DMS153 (cell line): ENCODE results near the gene NKX2-3.

Experiments
- DNase-seq: peaks from one replicate; lab custom pipeline; 2025; lab: John Stamatoyannopoulos, UW

Gene NKX2-3

GRCh38 chr10:99526861-99527504 lies 5.8 kb upstream of the NKX2-3 start:
- no peak for DNase-seq

DNA sequence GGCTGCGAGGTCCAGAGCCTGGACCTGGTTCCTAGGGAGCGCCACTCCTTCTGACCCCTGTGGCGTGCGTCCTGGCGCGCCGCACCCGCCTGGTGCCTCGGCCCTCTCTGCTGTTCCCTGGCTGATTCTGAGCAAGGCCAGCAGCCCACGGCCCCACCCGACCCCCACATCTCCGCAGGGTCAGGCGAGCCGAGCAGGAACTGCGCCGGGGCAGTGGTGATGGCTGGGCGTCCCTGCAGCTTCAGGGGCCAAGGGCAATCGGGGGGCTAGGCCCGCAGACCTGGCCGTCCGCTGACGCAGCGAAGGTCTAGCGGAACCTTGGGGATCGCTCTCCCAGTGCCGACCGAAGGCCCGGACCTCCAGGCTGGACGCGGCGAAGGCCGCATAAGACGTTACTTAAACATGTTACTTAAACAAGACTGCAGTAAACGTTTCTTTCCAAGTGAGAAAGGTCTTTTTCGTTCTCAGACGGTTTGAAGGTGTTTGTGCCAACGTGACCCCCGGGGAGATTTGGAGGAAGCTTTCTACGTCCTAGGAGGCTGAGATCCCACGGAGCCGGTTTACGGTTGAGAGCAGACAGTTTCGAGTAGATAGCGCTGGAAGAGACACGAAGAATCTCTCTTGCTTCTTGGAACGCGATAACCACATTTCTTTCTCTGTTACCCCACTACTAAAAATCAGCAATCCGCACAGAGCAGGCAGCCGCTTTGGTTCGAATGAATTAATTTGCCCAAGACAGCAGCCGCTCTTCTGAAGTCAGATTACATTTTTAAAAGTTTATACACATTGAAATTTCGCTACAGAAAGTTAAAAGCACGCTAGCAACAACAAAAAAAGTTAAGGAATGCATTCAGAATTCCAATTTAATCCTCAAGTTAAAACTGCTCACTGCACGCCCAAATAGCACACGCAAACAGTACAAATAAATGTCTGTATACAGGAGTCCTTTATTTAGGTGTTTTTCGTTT lies 4.9 kb upstream of the NKX2-3 start:
- DNase-seq: no peak

DNA sequence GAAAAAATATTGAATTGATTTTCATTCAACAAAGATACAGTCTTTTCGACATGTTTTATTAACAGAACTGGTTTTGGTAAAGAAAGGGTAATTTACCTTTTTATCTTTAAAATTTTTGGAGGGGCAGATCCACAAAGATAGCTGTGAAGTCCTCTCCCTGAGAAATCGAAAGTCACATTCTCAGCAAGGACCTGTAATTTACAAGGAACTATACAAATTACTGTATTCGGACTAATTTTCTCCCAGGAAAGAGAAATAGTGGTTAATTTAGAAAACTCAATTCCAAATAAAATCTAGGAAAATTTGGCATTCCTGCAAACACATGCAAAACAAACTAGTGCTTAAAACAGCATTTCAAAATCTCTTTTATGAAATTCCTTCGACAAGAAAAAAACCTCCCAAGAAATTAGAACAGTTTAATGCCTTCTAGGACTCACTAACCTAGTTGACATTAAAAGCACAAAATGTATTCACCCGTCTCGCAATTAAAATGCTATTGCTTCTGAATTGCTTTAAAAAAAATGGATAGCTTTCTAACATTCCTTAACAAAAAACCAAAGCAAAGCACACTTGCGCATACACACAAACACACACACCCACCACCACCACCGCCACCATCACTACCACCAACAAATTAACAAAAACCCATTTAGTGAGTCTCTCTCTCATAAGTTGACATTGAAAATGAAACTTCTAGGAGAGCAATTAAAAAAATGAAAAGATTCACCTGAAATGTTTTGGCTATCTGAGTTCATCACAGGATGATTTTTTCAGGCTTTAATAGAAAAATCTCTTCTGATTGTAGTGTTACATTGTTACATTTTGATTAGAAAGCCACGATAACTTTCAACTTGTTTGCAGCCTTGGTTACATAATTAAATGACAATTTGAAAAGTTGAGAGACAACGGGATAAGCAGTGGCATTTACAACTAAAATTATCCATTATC lies 4.0 kb upstream of the NKX2-3 start:
- no peak for DNase-seq

DNA sequence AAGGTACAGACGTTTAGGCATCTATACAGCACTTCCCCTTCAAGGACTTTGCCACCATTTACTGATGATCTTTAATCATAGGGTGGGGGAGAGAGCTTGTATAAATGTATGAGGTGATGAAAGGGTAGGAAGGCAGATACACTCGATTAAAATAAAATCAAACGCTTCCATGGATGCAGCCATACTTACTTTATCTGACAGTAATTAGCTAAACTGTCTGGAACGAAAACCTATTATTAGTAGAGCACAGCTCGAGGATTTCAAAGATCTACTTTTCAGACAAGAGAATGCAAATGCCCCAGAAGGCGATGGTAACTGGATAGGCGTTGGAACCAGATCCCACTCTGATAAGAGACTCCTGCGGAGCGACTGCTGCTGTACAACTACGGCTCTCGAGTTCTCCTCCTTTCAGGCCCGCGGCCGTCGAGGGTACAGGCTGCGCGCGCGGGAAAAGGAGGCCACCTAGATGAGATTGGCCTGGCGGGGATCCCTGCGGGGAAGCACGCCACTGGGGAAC lies 3.1 kb upstream of the NKX2-3 start:
- no peak for DNase-seq

DNA sequence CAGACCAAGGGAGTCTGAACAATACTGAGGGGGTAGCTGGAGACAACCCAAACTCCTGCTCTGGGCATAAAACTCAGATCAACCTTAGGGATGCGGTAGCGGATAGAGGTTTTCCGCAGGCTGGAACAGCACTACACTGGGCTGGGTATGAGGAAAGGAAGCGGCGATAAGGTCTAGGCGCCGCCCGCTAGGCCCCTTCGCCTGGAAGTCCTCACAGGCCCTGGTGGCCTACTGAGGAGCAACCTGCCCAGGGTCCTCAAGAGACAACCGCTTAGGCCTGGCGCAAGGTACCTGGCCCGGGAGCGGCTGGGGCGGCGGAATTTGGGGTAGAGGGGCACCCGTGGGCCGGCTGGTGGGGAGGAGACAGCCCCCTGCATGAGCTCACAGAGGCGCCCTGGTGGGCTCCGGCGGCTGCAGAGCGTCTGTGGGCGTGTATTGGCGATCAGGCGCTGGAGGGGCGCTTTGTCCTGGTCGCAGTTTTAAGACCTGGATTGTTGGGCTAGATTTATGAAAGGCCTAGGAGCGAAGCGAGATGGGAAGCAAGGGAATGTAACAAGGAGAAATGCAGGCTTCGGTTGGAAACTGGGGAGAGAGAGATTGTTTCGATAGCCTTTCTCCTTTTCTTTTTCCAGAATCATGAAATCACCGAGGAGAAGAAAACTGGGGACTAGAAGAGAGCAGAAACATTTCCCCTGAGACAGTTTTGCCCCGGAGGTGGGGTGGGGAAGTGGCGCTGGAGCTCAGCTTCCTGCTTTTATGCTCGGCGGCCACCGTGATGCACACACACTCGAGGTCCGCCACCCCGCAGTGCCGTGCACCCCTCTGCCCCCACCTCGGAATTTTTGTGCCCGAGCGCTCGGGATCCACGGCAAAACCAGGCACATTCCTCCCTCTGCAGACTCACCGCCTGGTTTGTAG lies 2.4 kb upstream of the NKX2-3 start:
- no peak for DNase-seq

- DNase-seq: no peak
These were observed 1.6 kb upstream of the NKX2-3 start for GRCh38 chr10:99531026-99531695.

DNA sequence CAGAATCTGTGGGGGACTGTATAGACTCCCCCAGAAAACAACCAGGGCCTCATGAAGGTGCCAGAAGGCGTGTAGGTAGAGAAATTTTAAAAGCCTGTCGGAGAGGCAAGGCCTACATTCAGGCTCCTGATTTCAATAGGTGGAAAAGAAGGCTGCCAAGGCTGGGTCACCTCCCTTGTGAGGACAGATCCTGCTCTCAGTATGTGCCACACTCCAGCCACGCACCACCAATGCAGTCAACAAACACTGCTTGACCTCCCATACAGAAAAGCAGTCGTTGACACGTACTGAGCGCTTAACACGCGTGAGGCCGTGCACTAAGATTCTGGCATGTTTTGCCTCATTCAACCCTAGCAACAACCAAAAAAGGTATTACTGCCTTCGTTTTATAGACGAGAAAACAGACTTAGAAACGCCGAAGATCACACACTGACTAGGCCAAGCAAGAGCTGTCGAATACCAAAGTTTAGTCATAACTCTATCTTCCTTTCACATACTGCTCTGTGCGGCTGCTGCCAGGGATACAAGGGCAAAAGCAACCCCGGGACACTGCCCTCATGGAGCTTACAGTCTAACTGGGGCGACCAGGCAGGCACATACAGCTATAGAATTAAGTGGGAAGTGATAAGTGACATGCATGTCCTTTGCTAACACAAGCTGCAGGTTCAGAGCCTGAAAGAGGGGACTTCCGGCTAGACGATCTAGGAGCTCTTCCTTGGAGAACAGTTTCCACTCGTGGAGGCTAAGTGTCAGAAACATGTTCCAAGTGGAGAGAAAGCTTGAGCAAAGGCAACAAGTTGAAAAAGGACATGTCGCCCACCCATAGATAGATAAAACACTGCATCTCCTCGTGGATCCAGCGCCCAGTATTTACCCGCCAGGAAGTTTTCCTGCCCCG lies 797 bp upstream of the NKX2-3 start:
- no peak for DNase-seq

DNA sequence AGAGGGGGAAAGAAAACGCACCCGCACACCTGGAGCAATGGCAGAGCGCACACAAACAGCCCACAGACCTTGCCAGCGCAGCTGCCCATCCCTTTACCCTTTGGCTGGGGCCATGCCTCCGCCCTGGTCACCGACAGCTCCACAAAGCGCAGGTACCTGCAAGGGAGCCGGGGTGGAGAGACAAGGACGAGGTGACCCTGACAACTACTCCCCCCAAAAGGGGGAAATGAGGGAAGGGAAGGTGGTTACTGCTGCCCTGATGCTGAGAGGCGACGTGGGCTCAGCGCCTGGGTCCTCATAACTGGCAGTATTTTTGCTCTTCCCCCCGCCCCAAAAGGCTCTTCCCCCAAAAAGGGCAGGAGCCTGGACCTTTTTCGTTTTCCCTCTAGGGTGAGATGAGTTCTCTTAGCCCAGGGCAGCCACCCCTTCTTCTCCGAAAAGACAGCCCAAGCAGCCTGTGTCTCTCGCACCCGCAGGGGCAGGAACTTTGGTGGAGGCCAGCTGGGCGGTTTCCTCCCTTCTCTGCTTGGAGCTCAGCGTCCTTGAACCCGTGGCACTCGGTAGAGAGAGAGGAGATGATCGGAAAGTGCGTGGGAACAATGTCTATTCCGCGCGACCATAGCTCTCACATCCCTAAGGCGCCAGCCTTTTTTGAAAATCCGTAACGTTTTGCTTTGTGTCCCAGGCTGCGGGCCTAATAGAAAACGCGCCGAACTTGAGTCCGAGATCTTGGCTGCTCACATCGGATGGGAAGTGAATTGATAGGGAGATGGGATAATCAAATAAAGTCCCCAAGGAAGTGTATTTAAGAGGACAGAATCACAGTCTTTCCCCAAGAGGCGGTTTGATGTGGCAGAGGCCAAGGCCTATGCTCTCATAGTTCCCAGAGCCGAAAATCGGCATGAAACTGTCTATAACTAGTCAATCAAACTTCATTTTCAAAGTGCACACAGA lies 1.0 kb downstream of the NKX2-3 start:
- no peak for DNase-seq

DNA sequence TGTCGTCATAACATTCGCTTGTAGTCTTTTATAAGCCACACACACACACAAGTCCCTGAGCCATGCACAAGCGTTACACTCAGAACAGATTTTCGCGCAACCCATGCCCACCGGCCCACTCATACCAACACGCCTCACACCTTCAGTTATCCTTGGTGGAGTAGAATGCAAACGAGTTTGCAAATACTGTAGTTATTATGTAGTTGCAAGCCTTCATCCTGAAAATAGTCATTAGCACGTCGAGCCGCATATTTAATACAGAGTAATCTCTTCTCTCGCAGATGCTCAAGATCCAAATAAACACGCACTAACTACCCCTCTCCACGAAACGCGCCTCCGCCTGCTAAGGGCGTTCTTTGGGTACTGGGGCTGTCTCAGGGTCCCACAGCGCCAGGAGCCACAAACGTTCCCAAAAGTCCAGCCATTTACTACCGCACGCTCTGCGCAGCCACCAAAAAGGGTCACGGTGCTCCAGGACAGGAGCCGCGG lies 1.8 kb downstream of the NKX2-3 start:
- DNase-seq: no peak

DNA sequence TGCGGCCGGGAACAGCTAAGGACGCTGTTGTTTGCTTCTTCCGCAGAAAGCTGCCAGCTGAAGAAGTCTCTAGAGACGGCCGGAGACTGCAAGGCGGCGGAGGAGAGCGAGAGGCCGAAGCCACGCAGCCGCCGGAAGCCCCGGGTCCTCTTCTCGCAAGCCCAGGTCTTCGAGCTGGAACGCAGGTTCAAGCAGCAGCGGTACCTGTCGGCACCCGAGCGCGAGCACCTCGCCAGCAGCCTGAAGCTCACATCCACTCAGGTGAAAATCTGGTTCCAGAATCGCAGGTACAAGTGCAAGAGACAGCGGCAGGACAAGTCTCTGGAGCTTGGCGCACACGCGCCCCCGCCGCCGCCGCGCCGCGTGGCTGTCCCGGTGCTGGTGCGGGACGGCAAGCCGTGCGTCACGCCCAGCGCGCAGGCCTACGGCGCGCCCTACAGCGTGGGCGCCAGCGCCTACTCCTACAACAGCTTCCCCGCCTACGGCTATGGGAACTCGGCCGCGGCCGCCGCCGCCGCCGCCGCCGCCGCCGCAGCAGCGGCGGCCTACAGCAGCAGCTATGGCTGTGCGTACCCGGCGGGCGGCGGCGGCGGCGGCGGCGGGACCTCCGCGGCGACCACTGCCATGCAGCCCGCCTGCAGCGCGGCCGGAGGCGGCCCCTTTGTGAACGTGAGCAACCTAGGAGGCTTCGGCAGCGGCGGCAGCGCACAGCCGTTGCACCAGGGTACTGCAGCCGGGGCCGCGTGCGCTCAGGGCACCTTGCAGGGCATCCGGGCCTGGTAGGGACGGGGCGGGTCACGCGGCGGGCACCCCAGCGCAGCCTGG lies 2.4 kb downstream of the NKX2-3 start:
- no peak for DNase-seq

DNA sequence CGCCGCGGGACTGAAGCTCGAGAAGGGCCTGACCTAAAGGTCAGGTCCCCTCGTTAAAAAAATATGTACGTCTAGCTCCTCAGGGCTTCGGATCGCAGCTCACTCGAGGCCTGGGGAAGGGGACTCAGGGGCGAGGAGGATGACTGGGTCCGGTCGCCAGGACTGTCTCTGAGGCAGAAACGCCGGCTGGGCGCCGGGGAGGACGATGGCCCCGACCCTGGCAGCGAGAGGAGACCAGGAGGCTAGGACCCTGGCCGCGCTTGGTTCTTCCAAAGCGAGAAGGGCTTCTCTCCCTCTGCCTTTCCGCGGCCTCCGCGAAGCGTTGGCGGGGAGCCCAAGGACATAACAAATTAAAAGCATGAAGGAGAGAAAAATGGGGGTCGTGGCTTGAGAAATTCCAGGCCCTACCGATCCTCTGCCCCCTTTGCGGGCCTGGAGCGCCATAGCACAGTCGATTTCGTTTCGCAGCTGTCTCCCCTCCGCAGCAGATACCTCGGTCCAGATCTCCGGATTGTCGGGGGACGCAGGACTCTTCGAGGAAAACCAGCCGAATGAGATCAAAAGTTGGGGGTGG lies 3.1 kb downstream of the NKX2-3 start:
- DNase-seq: no peak

DNA sequence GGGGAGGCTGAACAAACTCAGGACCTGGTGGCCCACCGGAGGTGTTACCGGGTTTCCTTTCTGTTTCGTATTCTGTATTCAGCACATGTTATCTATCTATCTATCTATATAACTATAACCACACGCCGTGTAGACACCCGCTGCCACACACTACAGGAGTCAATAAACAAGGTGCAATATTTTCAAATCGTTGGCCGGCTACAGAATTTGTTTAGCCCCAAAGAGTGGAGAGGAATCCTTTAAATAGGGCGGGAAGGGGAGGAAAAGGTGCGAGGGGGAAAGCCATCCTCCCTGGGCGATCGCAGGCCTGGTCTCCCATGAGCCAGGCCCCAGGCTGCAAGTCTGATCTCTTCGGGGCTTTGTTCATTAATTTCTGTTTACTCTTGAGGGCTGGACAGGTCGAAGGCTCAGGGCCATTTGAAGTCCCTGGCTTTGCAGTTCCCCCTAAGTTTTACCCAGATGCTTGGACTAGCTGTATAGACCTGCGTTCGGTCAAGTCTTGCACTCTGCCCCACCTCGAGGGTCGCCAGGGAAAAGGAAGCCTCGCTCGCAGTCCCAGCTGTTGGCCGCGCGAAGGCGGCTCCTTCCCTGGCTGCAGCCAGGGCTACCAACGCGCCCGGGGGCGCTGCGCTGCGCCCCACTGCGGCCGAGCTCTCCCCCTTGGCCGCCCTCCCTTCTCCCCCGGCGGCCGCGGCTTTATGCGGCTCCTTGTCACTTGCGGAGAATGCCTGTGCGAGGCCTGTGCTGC lies 3.8 kb downstream of the NKX2-3 start:
- no peak for DNase-seq

GRCh38 chr10:99537086-99537988 lies 4.6 kb downstream of the NKX2-3 start:
- no peak for DNase-seq

DNA sequence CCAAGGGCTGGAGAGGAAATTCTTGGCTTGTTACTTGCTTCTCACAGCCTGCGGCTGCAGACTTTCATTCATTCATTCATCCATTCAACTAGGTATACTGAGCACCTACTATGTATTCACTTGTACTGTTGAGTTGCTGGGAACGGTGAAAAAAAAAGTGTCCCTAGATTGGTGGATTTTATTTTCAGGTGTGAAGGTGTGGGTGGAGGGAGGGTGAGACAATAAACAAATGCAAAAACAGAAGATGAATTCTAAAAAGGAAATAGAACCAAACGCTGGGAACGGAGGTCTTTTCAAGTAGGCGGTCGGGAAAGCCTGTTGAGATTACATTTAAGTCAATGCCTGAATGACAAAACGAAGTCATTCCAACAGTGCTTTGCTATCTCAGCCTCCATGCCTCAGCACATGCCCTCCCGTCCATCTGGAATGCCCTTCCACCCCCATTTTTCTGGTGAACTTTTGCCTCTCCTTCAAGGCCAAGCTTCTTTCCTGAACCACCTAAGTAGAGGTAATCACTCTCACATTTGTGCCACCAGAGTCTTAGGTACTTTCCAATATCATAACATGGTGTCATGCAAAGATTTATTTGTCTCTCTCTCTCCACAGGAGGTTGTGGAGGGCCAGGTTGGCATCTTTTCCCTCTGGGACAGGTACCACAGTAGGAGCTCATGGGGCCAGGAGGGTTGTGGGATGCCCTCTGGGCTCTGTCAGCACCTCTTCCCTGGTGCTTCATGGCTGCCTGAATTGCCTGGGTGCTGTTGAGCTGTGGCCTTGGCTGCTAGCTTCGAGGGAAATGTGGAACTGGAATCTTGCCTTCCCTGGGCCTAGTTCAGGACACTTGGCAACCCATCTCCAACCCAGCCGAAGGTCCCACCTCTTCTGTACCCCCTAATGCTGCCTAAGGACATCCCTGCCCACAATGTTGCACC lies 5.5 kb downstream of the NKX2-3 start:
- no peak for DNase-seq
